HEK293 (cell line): ENCODE measurements around the gene DNAJC17.

Experiments used
- CTCF ChIA-PET: fragments of 350-600 bp; formaldehyde crosslinking; extraction: SDS; loops from one replicate; lab custom pipeline; 2021; ENCODE audit warnings: antibody characterized with exemption; lab: Yijun Ruan, JAX
- POLR2A ChIA-PET: fragments of 300-600 bp; formaldehyde crosslinking; extraction: SDS; loops from one replicate; lab custom pipeline; 2020; ENCODE audit warnings: antibody characterized with exemption, inconsistent platforms; lab: Yijun Ruan, JAX
- H3K27ac ChIP-seq: fragments of 200-500 bp; sonication (Bioruptor generic); 2 replicates; pipeline ENCODE4 v1.5.1; 2014; ENCODE audit warnings: low read depth, low read length, control low read depth, inconsistent platforms; ENCODE audit errors: extremely low read depth
- H3K36me3 ChIP-seq, 2 experiments: fragments of 200-500 bp in 1 of 2; sonication (Bioruptor generic) in 1 of 2; 1 replicate in 1 of 2; 2 replicates in 1 of 2; pipeline ENCODE4 v1.5.1; 2014 to 2017; ENCODE audit warnings: inconsistent platforms in 2 of 2, low read length in 2 of 2; ENCODE audit not compliant: control insufficient read depth in 2 of 2, insufficient read depth in 1 of 2
- H3K4me1 ChIP-seq: fragments of 200-500 bp; sonication (Bioruptor generic); 2 replicates; pipeline ENCODE4 v1.5.1; 2014; ENCODE audit warnings: mild to moderate bottlenecking, low read length, inconsistent platforms; ENCODE audit not compliant: control insufficient read depth, insufficient read depth
- H3K4me3 ChIP-seq: 2 replicates; pipeline ENCODE4 v1.5.1; 2011; ENCODE audit warnings: low read depth, mild to moderate bottlenecking, control low read depth, low read length, moderate library complexity
- H3K9me3 ChIP-seq: fragments of 200-500 bp; sonication (Bioruptor generic); 2 replicates; pipeline ENCODE4 v1.5.1; 2014; ENCODE audit warnings: low read depth, low read length, inconsistent platforms; ENCODE audit not compliant: control insufficient read depth, insufficient read depth
- BCL11B ChIP-seq: fragments of 450-650 bp; formaldehyde crosslinking; IDR thresholded peaks from 2 replicates; pipeline ENCODE4 v1.5.1; 2016; ENCODE audit warnings: low read depth, missing biosample characterization, missing genetic modification characterization
- EGR2 ChIP-seq: fragments of 450-650 bp; formaldehyde crosslinking; IDR thresholded peaks from 2 replicates; pipeline ENCODE4 v1.5.1; 2016; ENCODE audit warnings: low read depth, missing biosample characterization, missing genetic modification characterization
- FEZF1 ChIP-seq: fragments of 450-650 bp; formaldehyde crosslinking; IDR thresholded peaks from 2 replicates; pipeline ENCODE4 v1.5.1; 2016; ENCODE audit warnings: missing biosample characterization, missing genetic modification characterization
- GLIS1 ChIP-seq: fragments of 450-650 bp; formaldehyde crosslinking; IDR thresholded peaks from 2 replicates; pipeline ENCODE4 v1.5.1; 2016; ENCODE audit warnings: missing biosample characterization, missing genetic modification characterization
- HOXC10 ChIP-seq: sonication (generic); formaldehyde crosslinking; IDR thresholded peaks from 2 replicates; pipeline ENCODE4 v1.8.1; 2023; ENCODE audit warnings: mild to moderate bottlenecking, missing genetic modification reagents
- IKZF3 ChIP-seq: fragments of 450-650 bp; IDR thresholded peaks from 2 replicates; pipeline ENCODE4 v1.5.0; 2018; ENCODE audit warnings: missing biosample characterization, mild to moderate bottlenecking, missing genetic modification characterization, moderate library complexity
- KLF1 ChIP-seq: fragments of 450-650 bp; formaldehyde crosslinking; IDR thresholded peaks from 2 replicates; pipeline ENCODE4 v1.5.1; 2016; ENCODE audit warnings: missing biosample characterization, missing genetic modification characterization
- KLF17 ChIP-seq: fragments of 450-650 bp; formaldehyde crosslinking; IDR thresholded peaks from 2 replicates; pipeline ENCODE4 v1.5.1; 2016; ENCODE audit warnings: missing biosample characterization, missing genetic modification characterization
- KLF7 ChIP-seq: fragments of 450-650 bp; formaldehyde crosslinking; IDR thresholded peaks from 2 replicates; pipeline ENCODE4 v1.5.1; 2016; ENCODE audit warnings: missing biosample characterization, missing genetic modification characterization, borderline replicate concordance
- MEIS1 ChIP-seq: sonication (generic); formaldehyde crosslinking; IDR thresholded peaks from 2 replicates; pipeline ENCODE4 v1.8.1; 2022; ENCODE audit warnings: missing genetic modification reagents, mild to moderate bottlenecking, borderline replicate concordance
- REST ChIP-seq: fragments of 450-650 bp; formaldehyde crosslinking; IDR thresholded peaks from 2 replicates; pipeline ENCODE4 v1.5.1; 2016; ENCODE audit warnings: missing biosample characterization, missing genetic modification characterization
- SP3 ChIP-seq: fragments of 450-650 bp; formaldehyde crosslinking; IDR thresholded peaks from 2 replicates; pipeline ENCODE4 v1.5.1; 2016; ENCODE audit warnings: missing biosample characterization, missing genetic modification characterization
- WT1 ChIP-seq: fragments of 450-650 bp; formaldehyde crosslinking; IDR thresholded peaks from 2 replicates; pipeline ENCODE4 v1.5.1; 2016; ENCODE audit warnings: missing biosample characterization, missing genetic modification characterization
- ZBTB44 ChIP-seq: fragments of 450-650 bp; IDR thresholded peaks from 2 replicates; pipeline ENCODE4 v1.5.1; 2018; ENCODE audit warnings: missing biosample characterization, mild to moderate bottlenecking, missing genetic modification characterization
- ZBTB8A ChIP-seq: fragments of 450-650 bp; formaldehyde crosslinking; IDR thresholded peaks from 2 replicates; pipeline ENCODE4 v1.5.1; 2016; ENCODE audit warnings: missing biosample characterization, missing genetic modification characterization
- ZFHX2 ChIP-seq: fragments of 450-650 bp; formaldehyde crosslinking; conservative IDR thresholded peaks from 2 replicates; pipeline ENCODE4 v1.5.1; 2016; ENCODE audit warnings: missing biosample characterization, missing genetic modification characterization
- ZIC2 ChIP-seq: fragments of 450-650 bp; formaldehyde crosslinking; IDR thresholded peaks from 2 replicates; pipeline ENCODE4 v1.5.1; 2016; ENCODE audit warnings: missing biosample characterization, missing genetic modification characterization
- ZNF121 ChIP-seq: fragments of 450-650 bp; formaldehyde crosslinking; IDR thresholded peaks from 2 replicates; pipeline ENCODE4 v1.5.1; 2016; ENCODE audit warnings: missing biosample characterization, missing genetic modification characterization
- ZNF132 ChIP-seq: fragments of 450-650 bp; formaldehyde crosslinking; IDR thresholded peaks from 2 replicates; pipeline ENCODE4 v1.5.1; 2017; ENCODE audit warnings: missing biosample characterization, missing genetic modification characterization, borderline replicate concordance
- ZNF175 ChIP-seq: fragments of 450-650 bp; formaldehyde crosslinking; IDR thresholded peaks from 2 replicates; pipeline ENCODE4 v1.5.1; 2016; ENCODE audit warnings: missing biosample characterization, missing genetic modification characterization
- ZNF19 ChIP-seq: fragments of 450-650 bp; formaldehyde crosslinking; IDR thresholded peaks from 2 replicates; pipeline ENCODE4; 2016; ENCODE audit warnings: missing biosample characterization, missing genetic modification characterization, low read depth
- ZNF2 ChIP-seq: fragments of 450-650 bp; formaldehyde crosslinking; IDR thresholded peaks from 2 replicates; pipeline ENCODE4 v1.5.1; 2016; ENCODE audit warnings: missing biosample characterization, missing genetic modification characterization
- ZNF302 ChIP-seq: fragments of 450-650 bp; formaldehyde crosslinking; IDR thresholded peaks from 2 replicates; pipeline ENCODE4 v1.5.1; 2016; ENCODE audit warnings: missing biosample characterization, missing genetic modification characterization, low read depth
- ZNF350 ChIP-seq: fragments of 450-650 bp; formaldehyde crosslinking; IDR thresholded peaks from 2 replicates; pipeline ENCODE4 v1.5.0; 2017; ENCODE audit warnings: missing biosample characterization, mild to moderate bottlenecking, missing genetic modification characterization
- ZNF391 ChIP-seq: fragments of 450-650 bp; formaldehyde crosslinking; IDR thresholded peaks from 2 replicates; pipeline ENCODE4 v1.5.1; 2016; ENCODE audit warnings: low read depth, missing biosample characterization, missing genetic modification characterization, borderline replicate concordance
- ZNF394 ChIP-seq: fragments of 450-650 bp; formaldehyde crosslinking; IDR thresholded peaks from 2 replicates; pipeline ENCODE4 v1.5.1; 2016; ENCODE audit warnings: missing biosample characterization, missing genetic modification characterization, mild to moderate bottlenecking, moderate library complexity, borderline replicate concordance
- ZNF555 ChIP-seq: fragments of 450-650 bp; formaldehyde crosslinking; conservative IDR thresholded peaks from 2 replicates; pipeline ENCODE4 v1.5.1; 2017; ENCODE audit warnings: missing biosample characterization, mild to moderate bottlenecking, missing genetic modification characterization, inconsistent platforms
- ZNF629 ChIP-seq: fragments of 450-650 bp; formaldehyde crosslinking; IDR thresholded peaks from 2 replicates; pipeline ENCODE4 v1.5.1; 2017; ENCODE audit warnings: missing biosample characterization, missing genetic modification characterization
- ZNF658 ChIP-seq: fragments of 450-650 bp; formaldehyde crosslinking; IDR thresholded peaks from 2 replicates; pipeline ENCODE4; 2016; ENCODE audit warnings: missing biosample characterization, missing genetic modification characterization
- ZNF660 ChIP-seq: fragments of 450-650 bp; IDR thresholded peaks from 2 replicates; pipeline ENCODE4 v1.5.1; 2018; ENCODE audit warnings: missing biosample characterization, mild to moderate bottlenecking, missing genetic modification characterization
- ZNF664 ChIP-seq: fragments of 450-650 bp; formaldehyde crosslinking; IDR thresholded peaks from 2 replicates; pipeline ENCODE4 v1.5.1; 2016; ENCODE audit warnings: missing biosample characterization, missing genetic modification characterization
- ZSCAN30 ChIP-seq: fragments of 450-650 bp; IDR thresholded peaks from 2 replicates; pipeline ENCODE4 v1.5.1; 2018; ENCODE audit warnings: missing biosample characterization, mild to moderate bottlenecking, missing genetic modification characterization, moderate library complexity
- ZXDB ChIP-seq: fragments of 450-650 bp; formaldehyde crosslinking; IDR thresholded peaks from 2 replicates; pipeline ENCODE4 v1.5.1; 2016; ENCODE audit warnings: missing biosample characterization, missing genetic modification characterization

Gene DNAJC17

DNA sequence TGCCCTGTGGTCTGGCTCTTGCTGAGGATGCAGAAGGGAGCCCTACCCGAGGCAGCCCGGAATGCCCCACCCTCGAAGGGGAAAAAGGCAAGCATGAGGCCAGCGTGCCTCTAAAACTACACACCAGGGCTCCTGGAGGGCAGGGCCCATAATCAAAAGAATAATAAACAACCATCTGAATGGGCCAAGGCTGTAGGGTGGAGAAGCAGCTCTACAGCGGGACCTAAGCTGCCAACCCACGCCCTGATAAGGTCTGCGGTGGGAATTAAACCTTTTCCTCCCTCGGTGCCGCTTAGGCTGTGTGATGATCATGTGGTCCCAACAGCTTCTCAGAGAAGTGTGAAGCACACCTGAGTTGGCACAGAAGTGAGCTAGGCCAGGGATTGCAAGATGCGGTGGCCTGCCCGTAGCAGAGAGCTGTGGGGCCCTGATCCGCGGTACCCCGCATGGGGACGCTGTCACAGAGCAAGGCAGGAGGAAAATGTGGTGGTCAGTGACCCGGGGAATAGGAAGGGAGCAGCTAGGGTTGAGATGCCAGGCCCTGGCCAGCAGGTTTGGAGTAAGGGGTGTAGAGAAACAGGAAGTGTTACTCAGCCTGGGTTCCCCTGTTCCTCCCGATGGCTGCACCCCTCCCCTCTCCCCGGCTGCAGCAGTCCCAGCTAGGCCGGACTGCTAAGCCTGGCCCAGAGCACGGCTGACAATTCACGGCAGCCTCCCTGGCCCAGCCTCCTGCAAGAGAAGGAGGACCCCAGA, 38.6 kb downstream of the DNAJC17 start:
- CTCF ChIA-PET = interaction anchor here (0.7 to 3.1 kb wide), 2 partner anchors 14 to 28 kb away, joined by 3 to 10 read pairs; no protein-coding TSS in a partner anchor
- Histone ChIP-seq H3K4me1 (peaks cover 25% of the 10 kb centered on the region), H3K36me3 (peaks cover 0 to 18% of the 10 kb centered on the region in 2 experiments; a peak in 1 of 3 replicates), H3K27ac (peak overlapping the region; percentile 58; the same call in 1 of the 2 replicates), H3K9me3 (no peaks in the 10 kb centered on the region), H3K4me3 (no peak overlapping the region)
- POLR2A ChIA-PET = interaction anchor here (0.6 kb wide), 1 partner anchor 324 kb away, joined by 5 read pairs; no protein-coding TSS in a partner anchor
- TF ChIP-seq BCL11B (tag by site-specific recombination) = no peak; the same call in 1 of the 2 replicates
- TF ChIP-seq KLF1 (tag by site-specific recombination) = peak; percentile 98
- TF ChIP-seq ZNF350 (tag by site-specific recombination) = no peak
- TF ChIP-seq KLF17 (tag by site-specific recombination) = peak; percentile 89
- peak; percentile 76 for TF ChIP-seq ZBTB8A
- peak; percentile 14; the same call in 1 of the 2 replicates for TF ChIP-seq ZNF629
- 0 out of 2 replicates have a peak, but pooled peaks have one; percentile 14 for TF ChIP-seq ZNF2 (tag by site-specific recombination)
- no peak for TF ChIP-seq ZNF19 (tag by site-specific recombination)
- peak; percentile 64 for TF ChIP-seq GLIS1 (tag by site-specific recombination)
- TF ChIP-seq ZNF658 (tag by site-specific recombination) = no peak
- TF ChIP-seq ZBTB44 = no peak
- TF ChIP-seq MEIS1 (CRISPR knock-in tag) = no peak
- peak; percentile 74; the same call in 1 of the 2 replicates for TF ChIP-seq WT1 (tag by site-specific recombination)
- peak; percentile 67 for TF ChIP-seq ZIC2 (tag by site-specific recombination)
- peak; percentile 95 for TF ChIP-seq ZNF121
- peak; percentile 66; the same call in 1 of the 2 replicates for TF ChIP-seq ZSCAN30 (tag by site-specific recombination)
- TF ChIP-seq ZNF660 (tag by site-specific recombination) = no peak
- TF ChIP-seq ZNF664 = no peak
- no peak for TF ChIP-seq REST (tag by site-specific recombination)
- 0 out of 2 replicates have a peak, but pooled peaks have one; percentile 26 for TF ChIP-seq IKZF3 (tag by site-specific recombination)
- TF ChIP-seq SP3 (tag by site-specific recombination) = no peak; the same call in 1 of the 2 replicates
- TF ChIP-seq ZXDB (tag by site-specific recombination) = 0 out of 2 replicates have a peak, but pooled peaks have one; percentile 33
- no peak for TF ChIP-seq ZNF175 (tag by site-specific recombination)
- TF ChIP-seq ZNF555 (tag by site-specific recombination) = no peak
- TF ChIP-seq EGR2 (tag by site-specific recombination) = peak; percentile 52; the same call in 1 of the 2 replicates
- TF ChIP-seq KLF7 (tag by site-specific recombination) = peak; percentile 81; the same call in 1 of the 2 replicates
- TF ChIP-seq ZNF132 (tag by site-specific recombination) = no peak
- TF ChIP-seq ZNF391 (tag by site-specific recombination) = no peak
- 0 out of 2 replicates have a peak, but pooled peaks have one; percentile 25 for TF ChIP-seq ZNF394 (tag by site-specific recombination)
- no peak for TF ChIP-seq ZNF302 (tag by site-specific recombination)
- TF ChIP-seq FEZF1 (tag by site-specific recombination) = peak; percentile 84
- TF ChIP-seq ZFHX2 = peak; percentile 63
- no peak for TF ChIP-seq HOXC10 (CRISPR knock-in tag)
